Measurements from ENCODE around the gene PCCA.

Gene PCCA

DNA sequence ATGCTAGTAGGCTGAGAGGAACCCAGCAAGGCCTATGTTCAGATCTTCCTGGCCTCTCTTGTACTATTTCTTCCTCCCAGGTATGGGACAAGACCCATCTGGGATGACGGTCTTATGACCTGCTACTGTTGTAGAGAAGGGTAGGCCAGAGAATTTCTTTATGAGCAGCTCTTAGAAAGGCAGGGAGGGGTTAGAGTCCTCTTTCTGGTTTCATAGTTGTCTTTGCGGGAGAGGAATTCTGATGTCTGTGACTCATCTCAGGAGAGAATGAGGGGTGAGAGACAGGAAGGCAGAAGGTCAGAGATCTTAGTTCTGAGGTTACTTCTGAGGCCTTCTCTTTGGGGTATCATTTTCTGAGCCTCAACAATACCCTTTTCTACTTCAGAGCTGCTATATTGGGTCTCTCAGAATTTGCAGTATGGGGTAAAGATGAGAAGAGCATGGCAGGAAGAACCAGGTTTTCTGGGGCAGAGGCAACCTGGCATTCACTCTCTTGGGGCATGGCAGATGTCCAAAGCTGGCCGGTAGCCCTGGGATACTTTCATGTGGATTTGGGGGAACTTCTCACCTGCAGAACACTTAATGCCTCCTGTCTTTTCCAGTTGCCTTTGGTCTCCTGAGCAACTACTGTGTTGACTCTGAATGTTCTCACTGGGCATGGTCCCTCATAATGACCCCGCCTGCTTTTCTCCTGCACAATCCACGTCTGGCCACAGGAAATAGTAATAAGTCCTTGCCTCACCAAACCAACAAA is 345.3 kb downstream of the PCCA start:
- DNase-seq: no peak

DNA sequence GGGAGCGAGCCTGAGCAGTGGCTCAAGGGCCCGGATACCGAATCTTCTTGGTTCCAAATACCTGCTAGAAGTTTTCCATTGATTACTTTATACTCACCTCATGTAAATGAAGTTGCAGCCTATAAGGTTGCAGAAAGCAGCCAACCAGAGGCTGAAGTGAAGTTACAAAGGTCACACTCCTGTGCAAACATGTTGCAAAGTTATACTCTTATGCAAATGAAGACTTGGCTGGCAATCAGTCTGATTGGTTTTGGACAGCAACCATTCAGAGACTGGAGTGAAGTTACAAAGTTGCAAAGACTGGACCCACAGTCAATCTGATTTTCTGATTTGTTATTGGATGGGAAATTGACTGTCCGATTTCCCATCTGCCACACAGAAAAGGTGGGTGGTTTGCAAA is 347.2 kb downstream of the PCCA start:
- DNase-seq: no peak

DNA sequence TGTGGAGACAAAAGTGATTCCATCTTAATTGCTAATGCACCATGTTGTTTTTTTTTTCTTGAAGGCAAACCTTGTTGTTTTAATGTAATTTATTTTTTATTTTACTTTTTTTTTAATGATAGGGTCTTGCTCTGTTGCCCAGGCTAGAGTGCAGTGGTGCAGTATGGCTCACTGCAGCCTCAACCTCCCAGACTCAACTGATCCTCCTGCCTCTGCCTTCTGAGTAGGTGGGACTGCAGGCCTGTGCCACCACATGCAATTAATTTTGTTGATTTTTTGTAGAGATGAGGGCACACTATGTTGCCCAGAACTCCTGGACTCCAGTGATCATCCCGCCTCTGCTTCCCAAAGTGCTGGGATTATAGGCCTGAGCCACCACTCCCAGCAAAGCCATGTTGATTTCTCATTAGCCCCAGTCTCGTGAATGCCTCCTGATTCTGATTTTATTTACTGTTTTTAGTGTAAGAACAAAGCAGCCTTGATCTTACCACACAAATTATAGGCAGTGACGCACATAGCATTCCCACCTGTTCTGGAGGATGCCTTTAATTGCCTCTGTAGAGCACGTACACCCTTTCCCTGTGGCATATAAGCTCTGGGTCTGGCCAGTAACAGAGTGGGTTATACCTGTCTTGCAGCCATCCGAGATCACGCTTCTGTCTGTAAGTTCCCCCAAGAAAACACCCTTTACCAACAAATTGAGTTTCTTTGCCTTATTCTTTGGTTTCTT is 349.3 kb downstream of the PCCA start:
- DNase-seq: no peak

DNA sequence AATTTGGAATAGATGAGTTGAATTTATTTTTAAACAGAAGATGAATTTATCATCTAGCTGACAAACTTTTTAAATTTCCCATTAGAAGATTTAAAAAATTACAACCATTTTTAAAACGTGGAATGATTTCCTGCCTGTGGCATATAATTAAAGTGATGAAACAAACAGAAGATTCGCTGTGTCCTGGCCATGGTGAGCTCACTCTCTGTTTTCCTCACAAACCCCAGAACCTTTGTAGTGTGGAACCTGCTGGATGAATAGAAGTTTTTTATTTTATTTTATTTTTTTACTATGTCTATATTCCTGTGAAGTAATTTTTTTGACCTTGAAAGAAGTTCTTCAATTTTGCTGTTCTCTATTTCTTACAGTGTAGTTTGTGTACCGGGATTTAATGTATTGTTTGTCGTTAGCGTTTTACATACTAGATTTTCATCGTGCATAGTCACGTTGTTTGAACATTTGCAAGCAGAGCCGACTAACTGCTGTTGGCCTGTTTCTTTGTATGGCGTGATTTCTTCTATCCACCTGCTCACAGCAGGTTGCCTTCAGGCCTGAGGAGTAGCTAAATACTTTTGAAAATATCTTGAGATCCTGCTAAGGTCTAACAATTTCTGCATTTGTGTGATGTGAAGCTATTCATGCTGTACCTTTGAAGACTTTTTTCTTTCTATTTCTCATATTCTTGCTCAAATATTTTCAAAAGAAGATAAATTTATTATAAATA is 350.5 kb downstream of the PCCA start:
- DNase-seq: peak; percentile 75

DNA sequence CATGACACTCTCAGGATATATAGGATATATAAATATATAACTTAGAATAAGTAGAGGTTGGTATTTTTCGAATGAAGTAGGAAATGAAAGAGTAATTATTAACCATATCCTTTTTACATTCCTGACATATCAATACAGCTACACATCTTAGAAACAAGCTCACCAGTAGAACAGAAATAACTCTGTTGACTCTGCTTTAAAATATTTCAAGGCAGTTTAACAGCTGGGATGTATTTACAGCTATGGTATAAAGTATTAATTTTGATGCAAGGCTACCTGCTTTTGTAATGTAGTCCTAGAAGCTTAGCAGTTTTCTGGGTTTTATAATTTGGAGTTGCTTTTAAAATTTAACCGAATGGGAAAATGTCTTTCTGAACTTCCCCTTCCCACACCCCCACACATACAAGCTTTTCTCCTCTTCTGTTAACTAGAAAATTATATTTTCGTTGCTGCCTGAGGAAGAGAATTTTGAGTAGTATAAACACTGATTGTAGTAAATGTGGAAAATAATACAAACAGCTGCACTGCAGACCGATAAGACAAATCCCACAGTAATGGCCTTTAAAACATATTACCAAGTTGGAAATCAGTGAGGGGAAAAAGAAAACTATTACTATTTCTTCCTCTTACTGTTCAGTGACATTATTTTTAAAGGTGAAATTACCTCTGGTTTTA is 352.0 kb downstream of the PCCA start:
- peak; percentile 20 for DNase-seq

DNA sequence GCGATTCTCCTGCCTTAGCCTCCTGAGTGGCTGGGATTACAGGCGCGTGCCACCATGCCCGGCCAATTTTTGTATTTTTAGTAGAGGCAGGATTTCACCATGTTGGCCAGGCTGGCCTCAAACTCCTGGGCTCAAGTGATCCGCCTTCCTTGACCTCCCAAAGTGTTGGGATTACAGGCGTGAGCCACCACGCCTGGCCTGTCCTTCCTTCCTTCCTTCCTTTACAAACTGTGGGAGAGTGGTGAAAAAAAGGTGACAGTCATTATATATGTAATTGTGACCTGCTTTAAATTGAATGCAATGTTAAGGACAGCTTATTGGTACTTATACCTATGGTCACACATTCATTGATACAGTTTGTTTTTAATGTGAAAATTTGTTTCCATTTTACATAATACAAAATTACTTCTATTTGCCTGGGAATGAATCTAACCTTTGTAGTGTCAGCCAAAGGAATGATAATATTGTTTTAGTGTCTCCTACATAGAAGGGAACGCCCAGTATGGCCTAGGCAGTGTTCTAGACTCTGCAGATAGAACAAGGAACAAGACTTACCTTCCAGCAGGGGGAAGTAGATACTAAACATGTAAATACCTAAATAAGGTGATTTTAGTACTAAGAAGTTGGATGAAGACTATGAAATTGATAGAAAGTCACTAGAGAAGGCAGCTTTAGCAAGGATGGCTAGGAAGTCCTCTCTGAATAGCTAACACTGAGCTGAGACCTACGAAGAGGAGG is 353.4 kb downstream of the PCCA start:
- no peak for DNase-seq

DNA sequence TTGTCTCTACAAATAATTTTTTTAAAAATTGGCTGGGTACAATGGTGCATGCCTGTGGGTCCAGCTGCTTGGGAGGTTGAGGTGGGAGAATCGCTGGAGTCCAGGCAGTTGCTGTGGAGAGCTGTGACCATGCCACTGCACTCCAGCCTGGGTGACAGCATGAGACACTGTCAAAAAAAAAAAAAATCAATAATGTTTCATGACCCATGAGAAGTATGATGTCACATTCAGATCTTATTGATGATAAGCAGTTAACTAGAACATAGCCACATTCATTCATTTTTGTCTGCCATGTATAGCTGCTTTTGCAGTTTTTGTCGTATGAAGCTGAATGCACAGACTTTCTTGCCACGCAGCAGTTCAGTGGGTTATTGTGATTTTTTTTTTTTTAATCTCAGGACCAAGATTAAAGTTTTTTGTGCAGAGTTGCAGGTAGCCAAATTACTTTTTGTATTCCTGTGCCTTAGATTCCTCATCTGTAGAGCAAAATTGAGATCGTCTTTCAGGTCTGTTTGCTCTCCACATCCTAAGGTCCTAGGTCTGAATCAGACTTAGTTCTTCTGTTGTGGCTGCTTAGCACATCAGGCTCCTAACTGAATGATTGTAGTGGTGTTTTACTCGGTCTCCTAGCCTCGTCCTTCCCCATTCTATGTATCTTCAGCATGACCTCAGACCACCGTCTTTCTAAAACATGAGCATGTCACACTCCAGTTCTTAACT is 354.5 kb downstream of the PCCA start:
- peak; percentile 30 for DNase-seq

DNA sequence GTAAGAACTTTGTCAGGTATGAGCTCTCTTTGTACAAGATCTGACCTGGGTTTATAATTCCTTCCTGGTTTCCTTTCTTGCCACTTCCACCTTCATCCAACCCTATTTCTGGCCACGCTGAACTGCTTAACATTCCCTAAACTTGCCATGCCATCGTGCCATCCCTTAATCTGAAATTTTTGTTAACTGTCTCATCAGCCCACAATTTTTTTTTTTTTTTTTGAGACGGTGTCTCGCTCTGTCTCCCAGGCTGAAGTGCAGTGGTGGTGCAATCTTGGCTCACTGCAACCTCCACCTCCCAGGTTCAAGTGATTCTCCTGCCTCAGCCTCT is 355.1 kb downstream of the PCCA start:
- no peak for DNase-seq

DNA sequence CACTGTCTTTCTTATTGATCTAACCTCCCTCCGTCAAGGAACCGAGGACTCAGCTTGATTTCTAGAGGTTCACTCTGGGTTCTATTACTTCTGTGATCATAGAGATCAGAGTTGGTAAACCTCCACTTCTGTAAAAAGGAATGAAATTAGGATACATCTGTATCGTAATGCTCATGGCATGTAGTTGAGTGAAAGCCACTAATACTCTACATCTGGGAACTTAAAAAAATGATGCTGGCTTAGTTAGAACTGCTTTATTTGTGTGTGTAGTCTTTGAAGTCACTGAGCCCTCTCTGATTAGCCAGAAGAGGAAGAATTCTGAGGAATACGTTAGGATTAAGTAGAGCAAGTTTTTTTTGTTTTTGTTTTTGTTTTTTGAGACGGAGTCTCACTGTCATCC is 358.9 kb downstream of the PCCA start:
- DNase-seq: no peak

DNA sequence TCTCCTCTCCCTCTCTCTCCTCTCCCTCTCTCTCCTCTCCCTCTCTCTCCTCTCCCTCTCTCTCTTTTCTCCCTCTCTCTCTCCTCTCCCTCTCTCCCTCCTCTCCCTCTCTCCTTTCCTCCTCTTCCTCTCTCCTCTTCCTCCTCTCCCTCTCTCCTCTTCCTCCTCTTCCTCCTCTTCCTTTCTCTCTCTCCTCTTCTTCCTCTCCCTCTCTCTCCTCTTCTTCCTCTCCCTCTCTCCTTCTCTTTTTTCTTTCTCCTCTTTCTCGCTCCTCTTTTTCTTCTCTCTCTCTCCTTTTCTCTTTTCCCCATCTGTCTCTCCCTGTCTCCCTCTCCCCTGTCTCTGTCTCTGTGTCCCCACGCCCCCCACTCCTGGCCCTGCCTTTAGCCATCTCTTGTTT is 363.0 kb downstream of the PCCA start:
- DNase-seq: no peak

DNA sequence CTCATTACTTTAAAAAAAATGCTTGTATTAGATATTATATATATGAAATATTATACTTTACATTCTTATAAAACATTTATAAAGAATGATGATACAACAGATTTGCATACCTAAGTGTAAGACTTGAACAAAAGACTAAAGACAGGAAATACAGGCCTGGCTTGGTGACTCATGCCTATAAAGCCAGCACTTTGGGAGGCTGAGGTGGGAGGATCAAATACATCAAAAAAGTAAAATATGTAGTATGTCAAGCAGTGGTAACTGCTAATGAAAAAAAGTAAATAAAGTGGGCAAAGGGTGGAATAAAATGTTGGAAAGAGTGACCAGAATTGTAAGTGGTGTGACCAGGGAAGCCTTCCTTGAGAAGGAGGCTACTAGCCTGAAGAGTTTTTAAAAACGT is 366.0 kb downstream of the PCCA start:
- DNase-seq: no peak

DNA sequence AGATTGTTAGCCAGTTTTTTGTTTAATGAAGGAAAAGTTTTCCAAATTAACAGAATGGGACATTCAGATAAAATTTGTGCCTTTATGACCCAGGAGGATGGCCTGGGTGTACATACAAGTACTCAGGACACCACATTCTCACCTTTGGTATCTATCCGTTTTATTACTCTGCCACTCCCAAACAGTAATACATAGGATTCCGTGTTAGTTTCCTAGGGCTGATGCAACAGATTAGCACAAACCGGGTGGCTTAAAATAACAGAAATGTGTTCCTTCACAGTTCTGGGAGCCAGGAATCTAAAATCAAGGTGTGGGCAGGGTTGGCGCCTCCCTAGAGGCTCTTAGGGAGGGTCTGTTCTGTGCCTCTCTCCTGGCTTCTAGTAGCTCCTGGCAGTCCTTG is 369.8 kb downstream of the PCCA start:
- DNase-seq: no peak

DNA sequence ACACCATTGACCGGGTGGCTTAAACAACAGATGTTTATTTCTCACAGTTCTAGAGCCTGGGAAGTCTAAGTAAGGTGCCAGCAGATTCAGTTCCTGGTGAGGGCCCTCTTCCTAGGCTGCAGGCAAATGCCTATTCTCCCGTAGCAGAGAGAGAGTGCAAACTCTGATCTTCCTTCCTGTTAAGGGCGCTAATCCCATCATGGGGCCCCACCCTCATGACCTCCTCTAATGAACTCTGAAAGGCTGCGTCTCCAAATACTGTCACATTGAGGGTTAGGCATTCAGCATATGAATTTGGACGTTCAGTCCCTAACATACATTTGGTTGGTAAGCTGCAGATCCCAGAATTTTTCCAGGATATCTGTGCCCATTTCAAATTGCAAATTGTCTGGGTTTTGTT is 370.9 kb downstream of the PCCA start:
- no peak for DNase-seq

DNA sequence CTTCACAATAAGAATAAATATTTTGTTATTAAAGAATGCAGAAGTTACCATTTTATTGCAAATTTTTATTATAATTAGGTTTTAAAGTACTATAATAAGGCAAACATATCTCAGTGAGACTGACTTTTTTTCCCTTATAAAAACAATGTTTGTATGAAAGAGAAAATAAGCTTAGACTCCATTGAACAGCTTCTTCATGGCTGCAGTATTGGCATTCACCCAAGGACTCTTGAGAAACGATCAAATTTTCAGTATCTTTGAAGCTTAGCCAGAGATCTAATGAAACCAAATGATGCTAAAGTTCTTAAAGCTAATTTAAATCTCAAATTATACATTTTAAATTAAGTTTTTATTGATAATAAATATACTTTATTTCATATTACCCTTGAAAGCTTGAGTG is 371.4 kb downstream of the PCCA start:
- DNase-seq: no peak

DNA sequence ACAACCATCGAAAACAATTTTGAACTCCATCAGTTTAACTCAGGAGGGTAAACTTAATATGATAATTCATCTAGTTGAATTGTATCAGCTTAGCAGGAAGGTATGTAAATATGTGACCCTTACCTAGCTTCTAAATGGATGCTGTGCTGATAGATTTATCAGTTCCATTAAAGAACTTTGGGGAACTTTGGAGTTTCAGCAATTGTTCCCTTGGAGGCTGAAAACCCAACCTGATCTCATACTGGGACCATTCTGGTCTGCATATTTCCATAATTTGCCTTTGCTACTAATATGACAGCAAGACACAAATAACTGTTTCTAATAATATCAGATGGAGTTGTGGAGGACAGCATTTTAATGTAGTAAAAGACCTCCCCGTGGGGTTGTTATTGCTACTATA is 371.9 kb downstream of the PCCA start:
- no peak for DNase-seq

DNA sequence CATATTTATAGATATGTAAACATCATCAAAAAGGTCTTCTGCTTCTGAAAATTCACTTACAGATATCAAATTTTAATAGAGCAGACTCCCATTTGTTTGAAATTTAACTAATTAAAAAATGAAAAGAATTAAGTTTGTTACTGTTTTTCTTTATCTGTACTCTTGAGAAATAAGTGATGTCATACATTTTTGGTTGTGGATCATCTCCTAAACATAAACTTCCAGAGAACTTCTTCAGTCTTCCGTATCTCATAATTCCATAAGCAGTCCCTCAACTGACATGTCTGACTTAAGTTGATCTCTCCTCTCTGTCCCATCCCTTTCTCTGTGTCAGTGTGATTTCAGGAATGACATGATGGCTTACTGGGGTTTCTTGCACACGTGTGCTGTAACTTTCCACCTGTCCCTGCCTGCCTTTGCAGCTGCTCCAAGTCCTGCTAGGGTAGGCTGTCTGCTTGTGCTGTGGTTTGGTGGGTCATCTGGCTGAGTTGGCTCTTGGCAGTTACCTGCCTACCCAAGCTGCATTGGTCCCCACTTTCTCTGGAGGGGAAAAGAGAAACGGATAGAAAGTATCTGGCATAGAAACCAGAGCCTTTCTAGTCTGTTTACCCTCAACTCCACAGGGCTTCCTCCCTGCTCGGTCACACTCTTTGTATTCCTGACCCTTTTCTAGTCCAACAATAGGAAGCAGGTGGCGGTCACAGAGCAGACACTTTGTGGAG is 372.6 kb downstream of the PCCA start:
- peak; percentile 68 for DNase-seq

DNA sequence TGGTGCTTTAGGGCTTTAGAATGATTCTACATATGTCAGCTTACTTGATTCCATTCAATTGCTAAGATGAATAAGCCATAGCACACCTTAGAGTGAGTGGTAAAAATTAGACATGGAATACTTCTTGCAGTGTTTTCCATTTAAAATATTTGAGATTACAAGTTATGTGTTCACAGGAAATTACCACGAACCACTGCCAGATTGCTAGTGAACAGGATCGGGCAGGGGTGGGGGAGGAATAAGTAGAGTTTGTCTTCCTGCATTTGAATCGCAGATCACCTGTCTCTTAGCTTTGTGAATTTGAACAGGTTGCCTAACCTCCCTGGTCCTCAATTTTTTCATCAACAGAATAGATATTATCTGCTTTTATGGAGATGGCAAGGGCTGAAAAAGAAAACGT is 375.1 kb downstream of the PCCA start:
- DNase-seq: no peak

DNA sequence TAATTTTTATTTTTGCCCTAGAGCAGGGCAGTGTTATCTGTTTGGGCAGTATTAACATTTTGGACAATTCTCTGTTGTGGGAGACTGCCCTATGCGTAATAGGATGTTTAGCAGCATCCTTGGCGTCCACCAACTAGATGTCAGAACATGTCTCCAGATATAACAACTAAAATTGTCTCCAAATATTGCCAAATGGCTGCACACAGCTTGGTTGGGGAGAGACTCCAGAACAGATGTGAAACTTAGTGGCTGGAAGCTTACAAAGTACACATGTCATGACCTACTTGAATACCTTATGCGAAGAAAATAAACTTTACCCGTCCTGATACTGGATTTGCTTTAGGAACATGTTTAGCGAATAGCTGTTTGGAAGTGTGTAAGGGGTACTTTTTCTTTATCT is 376.7 kb downstream of the PCCA start:
- DNase-seq: no peak

DNA sequence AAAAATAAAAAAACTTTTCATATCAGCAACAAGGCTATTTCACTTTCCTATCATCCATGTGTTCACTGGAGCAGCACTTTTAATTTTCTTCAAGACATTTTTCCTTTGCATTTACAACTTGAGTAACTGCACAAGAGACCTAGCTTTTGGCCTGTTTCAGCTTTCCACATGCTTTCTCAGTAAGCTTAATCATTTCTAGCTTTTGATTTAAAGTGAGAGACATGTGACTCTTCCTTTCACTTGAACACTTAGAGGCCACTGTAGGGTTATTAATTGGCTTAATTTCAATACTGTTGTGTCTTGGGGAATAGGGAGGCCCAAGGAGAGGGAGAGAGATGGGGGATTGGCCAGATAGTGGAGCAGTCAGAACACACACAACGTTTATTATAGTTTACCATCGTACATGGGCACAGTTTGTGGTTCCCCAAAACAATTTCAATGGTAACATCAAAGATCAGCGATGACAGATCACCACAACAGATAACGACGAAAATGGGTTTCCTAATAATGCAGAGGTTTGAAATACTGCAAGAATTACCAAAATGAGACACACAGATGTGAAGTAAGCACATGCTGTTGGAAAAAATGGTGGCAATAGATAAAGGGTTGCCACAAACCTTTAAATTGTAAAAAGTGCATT is 382.1 kb downstream of the PCCA start:
- DNase-seq: no peak

DNA sequence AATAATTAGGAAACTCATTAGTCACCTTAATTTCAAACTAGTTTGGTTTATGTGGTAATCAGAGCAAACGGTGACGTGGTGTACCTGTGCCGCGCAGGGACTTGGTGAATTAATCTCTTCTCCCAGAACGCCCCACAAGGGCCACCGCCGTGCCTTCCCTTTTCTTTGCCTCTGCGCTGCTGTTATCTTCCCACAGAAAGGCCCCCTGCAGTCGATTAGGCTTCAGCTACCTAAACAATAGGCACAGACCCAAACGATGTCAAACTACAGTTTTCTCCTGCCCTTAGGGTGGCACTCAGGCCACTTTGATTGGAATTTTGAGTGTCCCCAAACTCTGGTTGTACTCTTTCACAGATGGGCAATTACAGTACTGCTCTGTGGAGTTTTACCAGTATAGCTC is 384.2 kb downstream of the PCCA start:
- DNase-seq: peak; percentile 75

DNA sequence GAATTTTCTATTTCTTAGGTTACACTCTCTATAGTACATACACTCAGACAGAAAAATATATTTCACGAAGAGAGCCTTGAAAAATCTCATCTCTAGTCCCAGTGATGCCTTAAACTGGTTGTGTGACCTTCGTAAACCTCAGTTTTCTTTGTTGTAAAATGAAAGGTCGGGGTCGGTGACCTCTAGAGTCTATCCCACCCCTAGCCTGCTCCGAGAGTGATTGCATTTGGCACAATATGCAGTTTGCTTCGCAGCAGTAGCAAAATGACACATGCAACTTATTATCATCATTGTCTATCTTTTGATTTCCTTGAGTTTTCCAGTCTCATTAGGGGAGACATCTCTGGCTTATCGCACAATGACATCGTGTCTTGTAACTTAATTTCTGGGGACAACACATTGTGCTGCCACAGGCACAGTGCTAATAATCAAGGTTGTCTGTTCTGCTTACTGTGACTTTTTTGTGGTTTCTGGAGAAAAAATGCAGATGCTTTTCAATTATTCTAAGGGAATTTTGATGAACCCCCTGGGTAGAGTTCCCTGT is 384.7 kb downstream of the PCCA start:
- peak; percentile 86 for DNase-seq
